Activated CD4-positive, CD25-positive, alpha-beta regulatory T cell (primary cell): ENCODE results near the gene NSUN6.
"Not testable (repeated sequence)": the region's sequence is repeated elsewhere in the genome, so short reads cannot be mapped to it uniquely, and the experiment has no call there.

Experiments used
- DNase-seq, 4 experiments: peaks; one replicate each; lab custom pipeline; 2025; lab: John Stamatoyannopoulos, UW

Gene NSUN6

GRCh38 chr10:18608596-18608995, 42.8 kb downstream of the NSUN6 start:
- no peak for DNase-seq

GRCh38 chr10:18607503-18608378, 43.6 kb downstream of the NSUN6 start:
- no peak for DNase-seq

DNA sequence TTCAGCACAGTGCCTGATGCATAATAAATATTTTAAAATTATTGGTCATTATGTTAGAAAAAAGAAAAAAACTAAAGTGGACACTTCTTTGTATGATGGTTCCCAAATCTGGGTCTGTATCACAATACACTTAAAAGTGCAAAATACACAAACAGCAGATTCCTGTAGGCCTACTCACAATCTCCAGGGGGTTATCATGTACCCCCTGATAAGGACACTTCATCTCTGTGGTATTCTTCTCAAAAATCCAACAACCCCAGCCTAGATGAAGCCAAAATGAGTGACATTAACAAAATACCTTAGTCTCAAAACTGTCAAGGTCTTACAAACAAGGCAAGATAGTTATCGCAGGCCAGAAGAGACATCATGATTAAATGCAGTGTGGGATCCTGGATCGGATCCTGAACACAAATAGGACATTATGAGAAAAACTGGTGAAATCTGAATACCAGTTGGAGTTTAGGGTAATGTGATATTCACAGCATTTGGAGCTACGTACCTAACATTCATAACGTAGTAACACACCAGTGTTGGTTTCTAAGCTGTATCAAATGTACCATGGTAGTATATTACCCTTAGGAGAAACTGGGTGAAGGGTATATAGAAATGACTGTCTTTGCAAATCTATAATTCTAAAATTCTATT, 45.2 kb downstream of the NSUN6 start:
- DNase-seq, result no peak

- DNase-seq, result no peak
Observed at GRCh38 chr10:18601321-18601720, 50.1 kb downstream of the NSUN6 start.

DNA sequence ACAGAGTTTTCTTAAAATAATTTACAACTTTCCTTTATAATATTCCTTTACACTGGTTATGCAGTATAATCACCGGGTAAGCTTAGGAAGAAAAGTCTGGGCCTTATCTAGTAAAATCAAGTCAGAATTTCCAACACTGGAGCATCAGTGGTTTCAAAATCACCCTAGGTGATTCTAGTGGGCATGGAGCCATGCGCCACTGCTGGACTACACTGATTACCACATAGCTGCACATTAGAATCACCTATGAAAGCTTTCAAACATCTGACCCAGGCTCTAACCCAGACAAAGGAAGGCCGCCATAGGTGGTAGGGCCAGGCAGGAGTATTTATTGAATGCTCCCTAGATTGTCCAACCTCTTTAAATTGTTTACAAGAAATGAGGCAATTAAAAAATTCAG, 52.0 kb downstream of the NSUN6 start:
- no peak for DNase-seq

- no peak for DNase-seq
Observed at GRCh38 chr10:18594574-18595156, 56.7 kb downstream of the NSUN6 start.

DNA sequence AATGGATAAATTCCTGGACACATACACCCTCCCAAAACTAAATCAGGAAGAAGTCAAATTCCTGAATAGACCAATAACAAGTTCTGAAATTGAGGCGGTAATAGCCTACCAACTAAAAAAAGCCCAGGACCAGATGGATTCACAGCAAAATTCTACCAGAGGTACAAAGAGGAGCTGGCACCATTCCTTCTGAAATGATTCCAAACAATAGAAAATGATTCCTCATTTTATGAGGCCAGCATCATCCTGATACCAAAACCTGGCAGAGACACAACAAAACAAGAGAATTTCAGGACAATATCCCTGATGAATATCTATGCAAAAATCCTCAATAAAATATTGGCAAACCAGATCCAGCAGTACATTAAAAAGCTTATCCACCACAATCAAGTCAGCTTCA, 60.2 kb downstream of the NSUN6 start:
- not testable (repeated sequence) for DNase-seq

DNA sequence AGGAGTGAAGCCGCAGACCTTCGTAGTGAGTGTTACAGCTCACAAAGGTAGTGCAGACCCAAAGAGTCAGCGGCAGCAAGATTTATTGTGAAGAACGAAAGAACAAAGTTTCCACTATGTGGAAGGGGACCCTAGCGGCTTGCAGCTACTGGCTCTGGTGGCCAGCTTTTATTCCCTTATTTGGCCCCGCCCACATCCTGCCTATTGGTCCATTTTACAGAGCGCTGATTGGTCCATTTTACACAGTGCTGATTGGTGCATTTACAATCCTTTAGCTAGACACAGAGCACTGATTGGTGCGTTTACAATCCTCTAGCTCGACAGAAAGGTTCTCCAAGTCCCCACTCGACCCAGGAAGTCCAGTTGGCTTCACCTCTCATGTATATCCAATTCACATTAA, 64.8 kb downstream of the NSUN6 start:
- not testable (repeated sequence) for DNase-seq

- no peak for DNase-seq
Observed at GRCh38 chr10:18583575-18584270, 67.7 kb downstream of the NSUN6 start.

- no peak for DNase-seq
Observed at GRCh38 chr10:18582803-18583202, 68.6 kb downstream of the NSUN6 start.

GRCh38 chr10:18577823-18578685, 73.3 kb downstream of the NSUN6 start:
- no peak for DNase-seq

DNA sequence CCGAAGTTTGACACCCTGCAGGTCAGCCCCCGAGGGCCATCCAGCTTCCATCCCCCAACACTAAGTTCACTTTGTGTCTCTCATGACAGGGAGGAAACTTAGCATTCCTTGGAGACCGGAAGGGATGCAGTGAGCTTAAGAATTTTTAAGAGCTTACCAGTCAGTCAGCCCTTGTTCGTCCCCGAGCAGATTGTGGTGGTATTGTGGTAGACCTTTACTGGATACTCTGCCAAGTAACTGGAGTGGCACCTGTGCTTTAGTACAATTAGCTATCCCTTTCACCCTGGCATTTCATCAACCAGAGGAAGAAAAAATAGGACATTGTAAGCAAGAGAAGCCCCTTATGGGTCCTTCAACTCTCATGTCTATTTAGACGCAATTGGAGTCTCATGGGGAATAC, 74.8 kb downstream of the NSUN6 start:
- no peak for DNase-seq

- DNase-seq, result no peak
Observed at GRCh38 chr10:18572959-18573561, 78.3 kb downstream of the NSUN6 start.

- DNase-seq, result no peak
Observed at GRCh38 chr10:18571780-18572179, 79.6 kb downstream of the NSUN6 start.

DNA sequence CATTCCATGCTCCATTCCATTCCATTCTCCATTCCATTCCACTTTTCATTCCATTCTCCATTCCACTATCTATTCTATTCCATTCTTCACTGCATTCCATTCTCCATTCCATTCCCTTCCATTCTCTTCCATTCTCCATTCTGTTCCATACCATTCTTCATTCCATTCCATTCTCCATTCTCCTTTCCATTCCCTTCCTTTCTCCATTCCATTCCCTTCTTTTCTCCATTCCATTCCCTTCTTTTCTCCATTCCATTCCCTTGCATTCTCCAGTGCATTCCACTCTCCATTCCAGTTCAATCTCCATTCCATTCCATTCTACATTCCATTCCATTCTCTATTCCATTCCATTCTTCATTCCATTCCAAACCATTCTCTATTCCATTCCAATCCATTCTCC, 80.3 kb downstream of the NSUN6 start:
- DNase-seq, result no peak

- not testable (repeated sequence) for DNase-seq
Observed at GRCh38 chr10:18570386-18570785, 81.0 kb downstream of the NSUN6 start.

- no peak for DNase-seq
Observed at GRCh38 chr10:18567343-18567856, 84.0 kb downstream of the NSUN6 start.

DNA sequence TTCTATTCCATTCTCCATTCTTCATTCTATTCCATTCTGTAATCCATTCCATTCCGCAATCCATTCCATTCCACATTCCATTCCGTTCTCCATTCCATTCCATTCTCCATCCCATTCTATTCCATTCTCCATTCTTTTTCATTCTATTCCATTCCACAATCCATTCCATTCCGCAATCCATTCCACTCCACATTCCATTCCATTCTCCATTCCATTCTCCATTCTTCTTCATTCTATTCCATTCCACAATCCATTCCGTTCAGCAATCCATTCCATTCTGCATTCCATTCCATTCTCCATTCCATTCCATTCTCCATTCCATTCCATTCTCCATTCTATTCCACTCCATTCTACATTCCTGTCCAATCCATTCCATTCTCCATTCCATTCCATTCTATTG, 85.2 kb downstream of the NSUN6 start:
- no peak for DNase-seq

DNA sequence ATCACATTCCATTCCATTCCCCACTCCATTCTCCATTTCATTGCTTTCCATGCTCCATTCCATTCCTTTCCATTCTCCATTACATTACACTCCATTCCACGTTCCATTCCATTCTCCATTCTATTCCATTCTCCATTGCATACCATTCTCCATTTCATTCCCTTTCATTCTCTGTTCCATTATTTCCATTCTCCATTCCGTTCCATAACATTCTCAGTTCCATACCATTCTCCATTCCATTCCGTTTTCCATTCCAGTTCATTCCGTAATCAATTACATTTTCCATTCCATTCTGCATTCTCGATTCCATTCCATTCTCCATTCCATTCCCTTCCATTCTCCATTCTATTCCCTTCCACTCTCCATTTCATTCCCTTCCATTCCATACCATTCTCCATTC, 86.4 kb downstream of the NSUN6 start:
- no peak for DNase-seq

GRCh38 chr10:18563003-18563726, 88.2 kb downstream of the NSUN6 start:
- no peak for DNase-seq
